ENCODE data around the gene CTNNA3.

Gene CTNNA3

GRCh38 chr10:66782776-66783175, 913.2 kb downstream of the CTNNA3 start:
- no peak overlapping the region for H3K4me3 ChIP-seq (ENCODE audit: low read depth, low read length)

GRCh38 chr10:66782144-66782543, 913.9 kb downstream of the CTNNA3 start:
- H3K4me3 ChIP-seq (ENCODE audit: low read depth, low read length): no peak overlapping the region

- H3K4me3 ChIP-seq (ENCODE audit: low read depth, low read length): no peak overlapping the region
Measured at GRCh38 chr10:66780796-66781195, 915.2 kb downstream of the CTNNA3 start.

- H3K4me3 ChIP-seq (ENCODE audit: low read depth, low read length): no peak overlapping the region
Measured at GRCh38 chr10:66778351-66778750, 917.6 kb downstream of the CTNNA3 start.

GRCh38 chr10:66777665-66778064, 918.3 kb downstream of the CTNNA3 start:
- no peak overlapping the region for H3K4me3 ChIP-seq (ENCODE audit: low read depth, low read length)

- H3K4me3 ChIP-seq (ENCODE audit: low read depth, low read length): no peak overlapping the region
Measured at GRCh38 chr10:66773472-66773817, 922.5 kb downstream of the CTNNA3 start.

GRCh38 chr10:66772548-66773471, 923.2 kb downstream of the CTNNA3 start:
- no peak overlapping the region for H3K4me3 ChIP-seq (ENCODE audit: low read depth, low read length)

GRCh38 chr10:66767707-66768106, 928.3 kb downstream of the CTNNA3 start:
- no peak overlapping the region for H3K4me3 ChIP-seq (ENCODE audit: low read depth, low read length)

- H3K4me3 ChIP-seq (ENCODE audit: low read depth, low read length): no peak overlapping the region
Measured at GRCh38 chr10:66762218-66762729, 933.7 kb downstream of the CTNNA3 start.

GRCh38 chr10:66760941-66761340, 935.1 kb downstream of the CTNNA3 start:
- H3K4me3 ChIP-seq (ENCODE audit: low read depth, low read length): no peak overlapping the region

GRCh38 chr10:66755474-66755873, 940.5 kb downstream of the CTNNA3 start:
- H3K4me3 ChIP-seq (ENCODE audit: low read depth, low read length): no peak overlapping the region

GRCh38 chr10:66752714-66753113, 943.3 kb downstream of the CTNNA3 start:
- H3K4me3 ChIP-seq (ENCODE audit: low read depth, low read length): no peak overlapping the region

GRCh38 chr10:66748217-66748616, 947.8 kb downstream of the CTNNA3 start:
- H3K4me3 ChIP-seq (ENCODE audit: low read depth, low read length): no peak overlapping the region

- no peak overlapping the region for H3K4me3 ChIP-seq (ENCODE audit: low read depth, low read length)
Measured at GRCh38 chr10:66747451-66747850, 948.5 kb downstream of the CTNNA3 start.

GRCh38 chr10:66746711-66747110, 949.3 kb downstream of the CTNNA3 start:
- H3K4me3 ChIP-seq (ENCODE audit: low read depth, low read length): no peak overlapping the region

GRCh38 chr10:66746246-66746645, 949.7 kb downstream of the CTNNA3 start:
- no peak overlapping the region for H3K4me3 ChIP-seq (ENCODE audit: low read depth, low read length)

- H3K4me3 ChIP-seq (ENCODE audit: low read depth, low read length): no peak overlapping the region
Measured at GRCh38 chr10:66744915-66745314, 951.1 kb downstream of the CTNNA3 start.

GRCh38 chr10:66737241-66737640, 958.8 kb downstream of the CTNNA3 start:
- H3K4me3 ChIP-seq (ENCODE audit: low read depth, low read length): no peak overlapping the region

GRCh38 chr10:66723608-66724400, 972.2 kb downstream of the CTNNA3 start:
- H3K4me3 ChIP-seq (ENCODE audit: low read depth, low read length): no peak overlapping the region

- H3K4me3 ChIP-seq (ENCODE audit: low read depth, low read length): no peak overlapping the region
Measured at GRCh38 chr10:66719483-66719882, 976.5 kb downstream of the CTNNA3 start.

- H3K4me3 ChIP-seq (ENCODE audit: low read depth, low read length): no peak overlapping the region
Measured at GRCh38 chr10:66717231-66717981, 978.6 kb downstream of the CTNNA3 start.

All from iPS-11a (cell line).